HL-60 (cell line): ENCODE results near the gene NUP98.

ENCODE experiments used
- CTCF ChIP-seq: IDR thresholded peaks from one replicate; pipeline ENCODE4 v1.5.1; 2011; ENCODE audit warnings: low read length, control low read depth, inconsistent platforms; ENCODE audit not compliant: insufficient read depth
- POLR2AphosphoS5 ChIP-seq: IDR thresholded peaks from 2 replicates; pipeline ENCODE4 v1.6.1; 2012; ENCODE audit warnings: low read depth
- REST ChIP-seq: IDR thresholded peaks from 2 replicates; pipeline ENCODE4 v1.6.1; 2012; ENCODE audit warnings: low read depth; ENCODE audit not compliant: insufficient replicate concordance

GRCh38 chr11:3830088-3830487 lies 32.7 kb upstream of the NUP98 start:
- TF ChIP-seq CTCF (no peak), REST (no peak), POLR2AphosphoS5 (no peak)
